Measurements from ENCODE around the gene EBF3. TPM values are rescaled to one million over a fixed set of nuclear protein-coding genes. Genes with fewer than 3 reads are reported as not detected.

Gene EBF3
- total and polyA plus RNA-seq, 2 experiments from 2014 or later: 0.27 to 0.49 TPM

DNA sequence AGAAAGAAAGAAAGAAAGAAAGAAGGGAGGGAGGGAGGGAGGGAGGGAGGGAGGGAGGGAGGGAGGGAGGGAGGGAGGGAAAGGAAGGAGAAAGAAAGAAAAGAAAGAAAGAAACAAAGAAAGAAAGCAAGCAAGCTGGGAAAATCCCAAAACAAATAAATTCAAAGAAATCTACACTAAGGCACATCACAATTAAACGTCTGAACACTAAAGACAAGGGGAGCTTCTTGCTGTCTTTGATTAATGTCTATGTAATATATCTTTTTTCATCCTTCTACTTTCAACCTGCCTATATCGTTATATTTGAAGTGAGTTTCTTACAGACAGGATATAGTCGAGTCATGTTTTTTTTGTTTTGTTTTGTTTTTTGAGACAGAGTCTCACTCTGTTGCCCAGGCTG, 28.3 kb upstream of the EBF3 start (continued):
- TF ChIP-seq EZH2phosphoT487 (IDR thresholded peaks at IDR 0.05; ENCODE audit: unreplicated experiment) (no peak), NANOG (IDR thresholded peaks at IDR 0.05; ENCODE audit: borderline replicate concordance) (no peak)

DNA sequence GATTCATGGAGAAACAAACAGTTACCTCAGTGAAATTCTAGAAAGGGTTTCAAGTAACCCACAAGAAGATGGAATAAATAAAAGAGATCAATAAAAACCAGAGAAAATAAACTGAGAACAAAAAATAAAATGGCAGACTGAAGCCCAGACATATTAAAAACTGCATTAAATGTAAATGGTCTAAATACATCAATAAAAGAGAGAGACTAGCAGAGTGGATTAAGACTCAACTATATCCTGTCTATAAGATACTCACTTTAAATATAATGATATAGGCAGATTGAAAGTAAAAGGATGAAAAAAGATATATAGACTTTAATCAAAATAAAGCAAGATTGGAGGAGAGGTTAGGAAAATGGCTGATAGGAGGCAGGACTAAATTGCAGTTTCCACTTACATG, 18.8 kb upstream of the EBF3 start:
- H3K4me2 ChIP-seq: no peak overlapping the region
- no peaks in the 10 kb centered on the region for H3K4me1 Mint-ChIP-seq
- H3K36me3 ChIP-seq (ENCODE audit: insufficient read depth): no peaks in the 10 kb centered on the region
- H3K27ac Mint-ChIP-seq: no peak overlapping the region
- DNase-seq (ENCODE audit: low spot score): no peak
- H3K79me2 ChIP-seq (replicated peaks; ENCODE audit: insufficient read depth): no peaks in the 10 kb centered on the region
- H4K20me1 ChIP-seq (replicated peaks; ENCODE audit: insufficient read depth): no peaks in the 10 kb centered on the region
- H3K4me1 ChIP-seq (ENCODE audit: insufficient read depth): no peaks in the 10 kb centered on the region
- H3K9me3 Mint-ChIP-seq: peaks cover 16% of the 10 kb centered on the region
- no peak overlapping the region for H3K4me3 ChIP-seq
- peaks cover 11% of the 10 kb centered on the region for H3K27me3 Mint-ChIP-seq (ENCODE audit: insufficient read depth, low read depth, poor library complexity)
- no peaks in the 10 kb centered on the region; the same call in 2 of the 3 replicates for H3K36me3 Mint-ChIP-seq (ENCODE audit: low read depth)
- H3K27me3 ChIP-seq (ENCODE audit: insufficient read depth): no peaks in the 10 kb centered on the region
- ATAC-seq: no peak
- TF ChIP-seq, protein P1, sequence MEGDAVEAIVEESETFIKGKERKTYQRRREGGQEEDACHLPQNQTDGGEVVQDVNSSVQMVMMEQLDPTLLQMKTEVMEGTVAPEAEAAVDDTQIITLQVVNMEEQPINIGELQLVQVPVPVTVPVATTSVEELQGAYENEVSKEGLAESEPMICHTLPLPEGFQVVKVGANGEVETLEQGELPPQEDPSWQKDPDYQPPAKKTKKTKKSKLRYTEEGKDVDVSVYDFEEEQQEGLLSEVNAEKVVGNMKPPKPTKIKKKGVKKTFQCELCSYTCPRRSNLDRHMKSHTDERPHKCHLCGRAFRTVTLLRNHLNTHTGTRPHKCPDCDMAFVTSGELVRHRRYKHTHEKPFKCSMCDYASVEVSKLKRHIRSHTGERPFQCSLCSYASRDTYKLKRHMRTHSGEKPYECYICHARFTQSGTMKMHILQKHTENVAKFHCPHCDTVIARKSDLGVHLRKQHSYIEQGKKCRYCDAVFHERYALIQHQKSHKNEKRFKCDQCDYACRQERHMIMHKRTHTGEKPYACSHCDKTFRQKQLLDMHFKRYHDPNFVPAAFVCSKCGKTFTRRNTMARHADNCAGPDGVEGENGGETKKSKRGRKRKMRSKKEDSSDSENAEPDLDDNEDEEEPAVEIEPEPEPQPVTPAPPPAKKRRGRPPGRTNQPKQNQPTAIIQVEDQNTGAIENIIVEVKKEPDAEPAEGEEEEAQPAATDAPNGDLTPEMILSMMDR (conservative IDR thresholded peaks at IDR 0.05; ENCODE audit: low read depth in 2 of 2): no peak
- no peak for TF ChIP-seq CREB1 (CRISPR knock-in tag; IDR thresholded peaks at IDR 0.05; ENCODE audit: low read depth)
- TF ChIP-seq, protein P2, sequence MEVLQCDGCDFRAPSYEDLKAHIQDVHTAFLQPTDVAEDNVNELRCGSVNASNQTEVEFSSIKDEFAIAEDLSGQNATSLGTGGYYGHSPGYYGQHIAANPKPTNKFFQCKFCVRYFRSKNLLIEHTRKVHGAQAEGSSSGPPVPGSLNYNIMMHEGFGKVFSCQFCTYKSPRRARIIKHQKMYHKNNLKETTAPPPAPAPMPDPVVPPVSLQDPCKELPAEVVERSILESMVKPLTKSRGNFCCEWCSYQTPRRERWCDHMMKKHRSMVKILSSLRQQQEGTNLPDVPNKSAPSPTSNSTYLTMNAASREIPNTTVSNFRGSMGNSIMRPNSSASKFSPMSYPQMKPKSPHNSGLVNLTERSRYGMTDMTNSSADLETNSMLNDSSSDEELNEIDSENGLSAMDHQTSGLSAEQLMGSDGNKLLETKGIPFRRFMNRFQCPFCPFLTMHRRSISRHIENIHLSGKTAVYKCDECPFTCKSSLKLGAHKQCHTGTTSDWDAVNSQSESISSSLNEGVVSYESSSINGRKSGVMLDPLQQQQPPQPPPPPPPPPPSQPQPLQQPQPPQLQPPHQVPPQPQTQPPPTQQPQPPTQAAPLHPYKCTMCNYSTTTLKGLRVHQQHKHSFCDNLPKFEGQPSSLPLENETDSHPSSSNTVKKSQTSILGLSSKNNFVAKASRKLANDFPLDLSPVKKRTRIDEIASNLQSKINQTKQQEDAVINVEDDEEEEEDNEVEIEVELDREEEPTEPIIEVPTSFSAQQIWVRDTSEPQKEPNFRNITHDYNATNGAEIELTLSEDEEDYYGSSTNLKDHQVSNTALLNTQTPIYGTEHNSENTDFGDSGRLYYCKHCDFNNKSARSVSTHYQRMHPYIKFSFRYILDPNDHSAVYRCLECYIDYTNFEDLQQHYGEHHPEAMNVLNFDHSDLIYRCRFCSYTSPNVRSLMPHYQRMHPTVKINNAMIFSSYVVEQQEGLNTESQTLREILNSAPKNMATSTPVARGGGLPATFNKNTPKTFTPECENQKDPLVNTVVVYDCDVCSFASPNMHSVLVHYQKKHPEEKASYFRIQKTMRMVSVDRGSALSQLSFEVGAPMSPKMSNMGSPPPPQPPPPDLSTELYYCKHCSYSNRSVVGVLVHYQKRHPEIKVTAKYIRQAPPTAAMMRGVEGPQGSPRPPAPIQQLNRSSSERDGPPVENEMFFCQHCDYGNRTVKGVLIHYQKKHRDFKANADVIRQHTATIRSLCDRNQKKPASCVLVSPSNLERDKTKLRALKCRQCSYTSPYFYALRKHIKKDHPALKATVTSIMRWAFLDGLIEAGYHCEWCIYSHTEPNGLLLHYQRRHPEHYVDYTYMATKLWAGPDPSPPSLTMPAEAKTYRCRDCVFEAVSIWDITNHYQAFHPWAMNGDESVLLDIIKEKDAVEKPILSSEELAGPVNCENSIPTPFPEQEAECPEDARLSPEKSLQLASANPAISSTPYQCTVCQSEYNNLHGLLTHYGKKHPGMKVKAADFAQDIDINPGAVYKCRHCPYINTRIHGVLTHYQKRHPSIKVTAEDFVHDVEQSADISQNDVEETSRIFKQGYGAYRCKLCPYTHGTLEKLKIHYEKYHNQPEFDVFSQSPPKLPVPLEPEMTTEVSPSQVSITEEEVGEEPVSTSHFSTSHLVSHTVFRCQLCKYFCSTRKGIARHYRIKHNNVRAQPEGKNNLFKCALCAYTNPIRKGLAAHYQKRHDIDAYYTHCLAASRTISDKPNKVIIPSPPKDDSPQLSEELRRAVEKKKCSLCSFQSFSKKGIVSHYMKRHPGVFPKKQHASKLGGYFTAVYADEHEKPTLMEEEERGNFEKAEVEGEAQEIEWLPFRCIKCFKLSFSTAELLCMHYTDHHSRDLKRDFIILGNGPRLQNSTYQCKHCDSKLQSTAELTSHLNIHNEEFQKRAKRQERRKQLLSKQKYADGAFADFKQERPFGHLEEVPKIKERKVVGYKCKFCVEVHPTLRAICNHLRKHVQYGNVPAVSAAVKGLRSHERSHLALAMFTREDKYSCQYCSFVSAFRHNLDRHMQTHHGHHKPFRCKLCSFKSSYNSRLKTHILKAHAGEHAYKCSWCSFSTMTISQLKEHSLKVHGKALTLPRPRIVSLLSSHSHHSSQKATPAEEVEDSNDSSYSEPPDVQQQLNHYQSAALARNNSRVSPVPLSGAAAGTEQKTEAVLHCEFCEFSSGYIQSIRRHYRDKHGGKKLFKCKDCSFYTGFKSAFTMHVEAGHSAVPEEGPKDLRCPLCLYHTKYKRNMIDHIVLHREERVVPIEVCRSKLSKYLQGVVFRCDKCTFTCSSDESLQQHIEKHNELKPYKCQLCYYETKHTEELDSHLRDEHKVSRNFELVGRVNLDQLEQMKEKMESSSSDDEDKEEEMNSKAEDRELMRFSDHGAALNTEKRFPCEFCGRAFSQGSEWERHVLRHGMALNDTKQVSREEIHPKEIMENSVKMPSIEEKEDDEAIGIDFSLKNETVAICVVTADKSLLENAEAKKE (CRISPR knock-in tag; IDR thresholded peaks at IDR 0.05): no peak
- no peak for TF ChIP-seq ZNF331 (CRISPR knock-in tag; IDR thresholded peaks at IDR 0.05; ENCODE audit: low read depth)
- TF ChIP-seq EZH2 (IDR thresholded peaks at IDR 0.05; ENCODE audit: low read depth, unreplicated experiment): no peak
- TF ChIP-seq, protein P3, sequence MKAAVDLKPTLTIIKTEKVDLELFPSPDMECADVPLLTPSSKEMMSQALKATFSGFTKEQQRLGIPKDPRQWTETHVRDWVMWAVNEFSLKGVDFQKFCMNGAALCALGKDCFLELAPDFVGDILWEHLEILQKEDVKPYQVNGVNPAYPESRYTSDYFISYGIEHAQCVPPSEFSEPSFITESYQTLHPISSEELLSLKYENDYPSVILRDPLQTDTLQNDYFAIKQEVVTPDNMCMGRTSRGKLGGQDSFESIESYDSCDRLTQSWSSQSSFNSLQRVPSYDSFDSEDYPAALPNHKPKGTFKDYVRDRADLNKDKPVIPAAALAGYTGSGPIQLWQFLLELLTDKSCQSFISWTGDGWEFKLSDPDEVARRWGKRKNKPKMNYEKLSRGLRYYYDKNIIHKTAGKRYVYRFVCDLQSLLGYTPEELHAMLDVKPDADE (IDR thresholded peaks at IDR 0.05): no peak
- TF ChIP-seq EZH2phosphoT487 (IDR thresholded peaks at IDR 0.05; ENCODE audit: unreplicated experiment): no peak
- TF ChIP-seq JUNB (IDR thresholded peaks at IDR 0.05; ENCODE audit: unreplicated experiment): no peak
- TF ChIP-seq, protein P4, sequence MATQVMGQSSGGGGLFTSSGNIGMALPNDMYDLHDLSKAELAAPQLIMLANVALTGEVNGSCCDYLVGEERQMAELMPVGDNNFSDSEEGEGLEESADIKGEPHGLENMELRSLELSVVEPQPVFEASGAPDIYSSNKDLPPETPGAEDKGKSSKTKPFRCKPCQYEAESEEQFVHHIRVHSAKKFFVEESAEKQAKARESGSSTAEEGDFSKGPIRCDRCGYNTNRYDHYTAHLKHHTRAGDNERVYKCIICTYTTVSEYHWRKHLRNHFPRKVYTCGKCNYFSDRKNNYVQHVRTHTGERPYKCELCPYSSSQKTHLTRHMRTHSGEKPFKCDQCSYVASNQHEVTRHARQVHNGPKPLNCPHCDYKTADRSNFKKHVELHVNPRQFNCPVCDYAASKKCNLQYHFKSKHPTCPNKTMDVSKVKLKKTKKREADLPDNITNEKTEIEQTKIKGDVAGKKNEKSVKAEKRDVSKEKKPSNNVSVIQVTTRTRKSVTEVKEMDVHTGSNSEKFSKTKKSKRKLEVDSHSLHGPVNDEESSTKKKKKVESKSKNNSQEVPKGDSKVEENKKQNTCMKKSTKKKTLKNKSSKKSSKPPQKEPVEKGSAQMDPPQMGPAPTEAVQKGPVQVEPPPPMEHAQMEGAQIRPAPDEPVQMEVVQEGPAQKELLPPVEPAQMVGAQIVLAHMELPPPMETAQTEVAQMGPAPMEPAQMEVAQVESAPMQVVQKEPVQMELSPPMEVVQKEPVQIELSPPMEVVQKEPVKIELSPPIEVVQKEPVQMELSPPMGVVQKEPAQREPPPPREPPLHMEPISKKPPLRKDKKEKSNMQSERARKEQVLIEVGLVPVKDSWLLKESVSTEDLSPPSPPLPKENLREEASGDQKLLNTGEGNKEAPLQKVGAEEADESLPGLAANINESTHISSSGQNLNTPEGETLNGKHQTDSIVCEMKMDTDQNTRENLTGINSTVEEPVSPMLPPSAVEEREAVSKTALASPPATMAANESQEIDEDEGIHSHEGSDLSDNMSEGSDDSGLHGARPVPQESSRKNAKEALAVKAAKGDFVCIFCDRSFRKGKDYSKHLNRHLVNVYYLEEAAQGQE (IDR thresholded peaks at IDR 0.05; ENCODE audit: unreplicated experiment): no peak
- TF ChIP-seq STAT1 (IDR thresholded peaks at IDR 0.05; ENCODE audit: unreplicated experiment): no peak
- no peak for TF ChIP-seq POLR2AphosphoS5 (IDR thresholded peaks at IDR 0.05; ENCODE audit: low read depth)
- TF ChIP-seq ZNF114 (CRISPR knock-in tag; IDR thresholded peaks at IDR 0.05): no peak
- TF ChIP-seq NANOG (IDR thresholded peaks at IDR 0.05; ENCODE audit: borderline replicate concordance): no peak
- no peaks in the 10 kb centered on the region for H3K9me2 ChIP-seq (ENCODE audit: insufficient read depth)
- no peaks in the 10 kb centered on the region for H3F3A ChIP-seq (replicated peaks; ENCODE audit: low read depth)
- H3K4me3 Mint-ChIP-seq: no peak overlapping the region
- no peak overlapping the region for H2AFZ ChIP-seq
- H3K27ac ChIP-seq (ENCODE audit: low read depth): no peak overlapping the region
